IMR-90 (cell line): ENCODE measurements around the gene LONP2. TPM values are rescaled to one million over a fixed set of nuclear protein-coding genes. Genes with fewer than 3 reads are reported as not detected.
"Not testable (repeated sequence)": the region's sequence is repeated elsewhere in the genome, so short reads cannot be mapped to it uniquely, and the experiment has no call there.

Experiments used
- ATAC-seq: fragments of 200-7000 bp; cut with Tn5 transposase; 2 replicates; pipeline ENCODE4 v1.9.1; 2020; ENCODE audit warnings: low read depth, mild to moderate bottlenecking, moderate library complexity
- BruUV-seq: library from RNA; stranded (reverse); fragments of 400-500 nt; replicated peaks from 2 replicates; lab custom pipeline; 2021; lab: Mats Ljungman, UMichigan
- CTCF ChIA-PET: fragments of 300-600 bp; formaldehyde crosslinking; extraction: SDS; loops from one replicate; lab custom pipeline; 2021; ENCODE audit warnings: antibody characterized with exemption; lab: Yijun Ruan, JAX
- POLR2A ChIA-PET: fragments of 300-600 bp; sonication (Branson Sonifier 250); formaldehyde crosslinking; loops from one replicate; lab custom pipeline; 2022; ENCODE audit warnings: antibody characterized with exemption; ENCODE audit not compliant: unreplicated experiment; lab: Charles Lee
- DNase-seq: peaks from one replicate; pipeline ENCODE4 v3.0.0; 2013
- H2AFZ ChIP-seq: replicated peaks from 2 replicates; pipeline ENCODE3; 2013; ENCODE audit warnings: low read length, mild to moderate bottlenecking; ENCODE audit not compliant: poor library complexity
- H2AK5ac ChIP-seq: 2 replicates; pipeline ENCODE4 v1.6.1; 2013; ENCODE audit warnings: low read depth, low read length, inconsistent platforms
- H2AK9ac ChIP-seq: replicated peaks from 2 replicates; pipeline ENCODE3; 2013; ENCODE audit warnings: mild to moderate bottlenecking, low read depth, low read length, moderate library complexity; ENCODE audit not compliant: poor library complexity
- H2BK120ac ChIP-seq: 2 replicates; pipeline ENCODE4 v1.6.1; 2013; ENCODE audit warnings: low read depth, low read length, inconsistent platforms
- H2BK15ac ChIP-seq: 3 replicates; pipeline ENCODE4 v1.6.1; 2013; ENCODE audit warnings: low read depth, low read length, inconsistent platforms
- H2BK20ac ChIP-seq: 2 replicates; pipeline ENCODE4 v1.6.1; 2013; ENCODE audit warnings: low read depth, mild to moderate bottlenecking, inconsistent platforms, low read length, moderate library complexity
- H2BK5ac ChIP-seq: 2 replicates; pipeline ENCODE4 v1.6.1; 2013; ENCODE audit warnings: mild to moderate bottlenecking, low read depth, low read length, inconsistent platforms; ENCODE audit not compliant: poor library complexity, severe bottlenecking
- H3K14ac ChIP-seq: replicated peaks from 2 replicates; pipeline ENCODE4 v1.6.1; 2013; ENCODE audit warnings: low read depth, low read length, inconsistent platforms
- H3K18ac ChIP-seq: 2 replicates; pipeline ENCODE4 v1.6.1; 2013; ENCODE audit warnings: low read depth, low read length, control low read depth
- H3K23ac ChIP-seq: 2 replicates; pipeline ENCODE4 v1.6.1; 2013; ENCODE audit warnings: low read depth, low read length, inconsistent platforms
- H3K27ac ChIP-seq: 2 replicates; pipeline ENCODE4 v1.5.1; 2013; ENCODE audit warnings: mild to moderate bottlenecking, control low read depth, low read length; ENCODE audit not compliant: insufficient read depth
- H3K27me3 ChIP-seq: 2 replicates; pipeline ENCODE4 v1.6.1; 2013; ENCODE audit warnings: low read length; ENCODE audit not compliant: control insufficient read depth, insufficient read depth
- H3K36me3 ChIP-seq: 2 replicates; pipeline ENCODE4 v1.6.1; 2013; ENCODE audit warnings: low read length, mixed read lengths; ENCODE audit not compliant: control insufficient read depth, insufficient read depth
- H3K4ac ChIP-seq: 2 replicates; pipeline ENCODE4 v1.6.1; 2013; ENCODE audit warnings: low read depth, low read length, inconsistent platforms
- H3K4me1 ChIP-seq: 2 replicates; pipeline ENCODE4 v1.6.1; 2013; ENCODE audit warnings: low read length, mixed read lengths; ENCODE audit not compliant: control insufficient read depth, insufficient read depth
- H3K4me2 ChIP-seq: 2 replicates; pipeline ENCODE4 v1.6.1; 2013; ENCODE audit warnings: low read depth, mild to moderate bottlenecking, control low read depth, low read length, moderate library complexity
- H3K4me3 ChIP-seq: 2 replicates; pipeline ENCODE4 v1.5.1; 2013; ENCODE audit warnings: low read depth, mild to moderate bottlenecking, control low read depth, low read length, moderate library complexity; ENCODE audit not compliant: insufficient read depth
- H3K56ac ChIP-seq: 2 replicates; pipeline ENCODE4 v1.6.1; 2013; ENCODE audit warnings: low read length, inconsistent platforms; ENCODE audit not compliant: insufficient read depth; ENCODE audit errors: extremely low read depth
- H3K79me1 ChIP-seq, 2 experiments: 2 replicates each; pipeline ENCODE4 v1.6.1; 2013; ENCODE audit warnings: low read length in 2 of 2, inconsistent platforms in 1 of 2, low read depth in 1 of 2
- H3K9ac ChIP-seq: 2 replicates; pipeline ENCODE4 v1.6.1; 2013; ENCODE audit warnings: low read depth, low read length, control low read depth
- H3K9me1 ChIP-seq: 2 replicates; pipeline ENCODE4 v1.6.1; 2013; ENCODE audit warnings: low read length, inconsistent platforms; ENCODE audit not compliant: insufficient read depth
- H3K9me3 ChIP-seq: 2 replicates; pipeline ENCODE4 v1.6.1; 2013; ENCODE audit warnings: low read length; ENCODE audit not compliant: control insufficient read depth, insufficient read depth
- H4K20me1 ChIP-seq: 2 replicates; pipeline ENCODE4 v1.6.1; 2013; ENCODE audit warnings: low read length, inconsistent platforms; ENCODE audit not compliant: insufficient read depth
- H4K5ac ChIP-seq: 2 replicates; pipeline ENCODE4 v1.6.1; 2013; ENCODE audit warnings: mild to moderate bottlenecking, low read depth, low read length, control low read depth
- H4K8ac ChIP-seq, 2 experiments: 2 replicates each; pipeline ENCODE4 v1.6.1; 2013; ENCODE audit warnings: low read depth in 2 of 2, low read length in 2 of 2, control low read depth in 1 of 2, inconsistent platforms in 1 of 2
- H4K91ac ChIP-seq: 2 replicates; pipeline ENCODE4 v1.6.1; 2013; ENCODE audit warnings: low read depth, low read length, inconsistent platforms; ENCODE audit not compliant: insufficient read depth
- BHLHE40 ChIP-seq: fragments of 150-350 bp; IDR thresholded peaks from 2 replicates; pipeline ENCODE4 v1.6.1; 2016; ENCODE audit warnings: mild to moderate bottlenecking, low read depth, low read length
- CHD1 ChIP-seq: IDR thresholded peaks from 2 replicates; pipeline ENCODE4 v1.6.1; 2012; ENCODE audit warnings: low read depth, low read length, improper control_type of control experiment
- FOS ChIP-seq: fragments of 150-350 bp; IDR thresholded peaks from 2 replicates; pipeline ENCODE4 v1.6.1; 2016; ENCODE audit warnings: low read depth, low read length
- whole genome bisulfite sequencing, 2 experiments: methylation state at CpG; one replicate each; pipeline versions ENCODE4 v1.1.5 to v1.1.7; 2013; ENCODE audit warnings: missing lambda C conversion rate in 2 of 2; ENCODE audit not compliant: insufficient read length in 1 of 2; ENCODE audit errors: extremely low coverage in 2 of 2; 5-methylcytosine and 5-hydroxymethylcytosine counted together
- dilution Hi-C: fragments of 300-500 bp; cut with HindIII; formaldehyde crosslinking; loops from one replicate; pipeline ENCODE4 v1.14.3; 2018; ENCODE audit warnings: low sequenced_read_pairs; ENCODE audit not compliant: unreplicated experiment
- in situ Hi-C: fragments of 300-500 bp; cut with MboI; formaldehyde crosslinking; loops from 3 replicates; pipeline ENCODE4 v1.14.3; 2019; ENCODE audit warnings: low sequenced_read_pairs, inconsistent platforms, mixed read lengths
- intact Hi-C: fragments of 100-400 bp; cut with micrococcal nuclease; formaldehyde crosslinking; loops from 2 replicates; pipeline ENCODE4 v1.10.0; 2022
- polyA plus RNA-seq, 3 experiments: library from polyadenylated mRNA; depleted of rRNA; stranded (reverse); fragments of >200 nt; gene quantifications; 2 replicates each; pipeline ENCODE4 v1.2.3, GENCODE V29; 2012; ENCODE audit warnings: low replicate concordance in 1 of 3
- total RNA-seq: library from RNA; depleted of rRNA; stranded (reverse); fragments of >200 nt; gene quantifications from 2 replicates; pipeline ENCODE4 v1.2.3, GENCODE V29; 2012

Gene LONP2
- total and polyA plus RNA-seq, 2 of the 4 experiments (the other 2 are of a cell fraction): 31.5 to 90.9 TPM

DNA sequence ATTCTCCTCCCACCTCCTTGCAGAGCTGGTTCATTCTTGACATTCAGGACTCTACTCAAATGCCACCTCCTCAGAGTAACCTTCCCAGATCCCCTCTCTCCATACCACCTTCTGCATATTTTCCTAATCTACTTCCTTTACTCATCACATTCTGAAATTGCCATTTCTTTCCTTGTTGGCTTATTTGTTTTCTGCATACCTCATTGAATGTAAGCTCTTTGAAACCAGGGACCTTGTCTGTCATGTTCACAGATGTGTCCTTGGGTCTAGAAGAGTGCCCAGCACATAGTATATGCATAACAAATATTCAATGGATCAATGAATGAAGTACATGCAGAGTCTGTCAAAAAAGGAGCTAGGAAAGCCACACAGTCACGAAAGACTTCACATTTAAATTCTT, 7.8 kb upstream of the LONP2 start:
- Histone ChIP-seq H3K4me2 (no peak overlapping the region), H3K4ac (no peak overlapping the region), H3K36me3 (no peaks in the 10 kb centered on the region), H3K4me3 (no peak overlapping the region), H3K14ac (no peak overlapping the region), H3K79me1 (no peaks in the 10 kb centered on the region), H4K91ac (no peak overlapping the region), H3K56ac (no peak overlapping the region), H2AK9ac (no peak overlapping the region), H2AFZ (no peak overlapping the region), H3K23ac (no peak overlapping the region), H2AK5ac (no peak overlapping the region), H4K5ac (no peak overlapping the region), H2BK5ac (no peak overlapping the region), H4K8ac (no peak overlapping the region), H3K27me3 (no peaks in the 10 kb centered on the region; the same call in 1 of the 2 replicates), H2BK20ac (no peak overlapping the region), H3K9me1 (no peaks in the 10 kb centered on the region), H4K20me1 (no peaks in the 10 kb centered on the region), H3K9me3 (no peaks in the 10 kb centered on the region), H3K9ac (no peak overlapping the region), H2BK120ac (no peak overlapping the region), H3K18ac (no peak overlapping the region), H2BK15ac (no peak overlapping the region), H3K27ac (no peak overlapping the region), H3K4me1 (0 out of 2 replicates have a peak, but pooled peaks cover 1% of the 10 kb centered on the region)
- in situ Hi-C loops: loop anchor here (5.0 kb wide), 1 partner anchor 391 kb away; no protein-coding TSS in a partner anchor
- DNase-seq (no peak), ATAC-seq (no peak)
- intact Hi-C loops: no loop called here
- dilution Hi-C loops: no loop called here
- WGBS, 2 experiments: no CpG with 5 or more reads among the region's 1 CpG
- POLR2A ChIA-PET: no interaction called here
- no TSS peak for BruUV-seq
- no peak for TF ChIP-seq FOS
- TF ChIP-seq CHD1: no peak
- TF ChIP-seq BHLHE40: no peak
- CTCF ChIA-PET: interaction anchor here (0.6 to 2.6 kb wide), 2 partner anchors 387 to 606 kb away, joined by 3 to 7 read pairs; no protein-coding TSS in a partner anchor

DNA sequence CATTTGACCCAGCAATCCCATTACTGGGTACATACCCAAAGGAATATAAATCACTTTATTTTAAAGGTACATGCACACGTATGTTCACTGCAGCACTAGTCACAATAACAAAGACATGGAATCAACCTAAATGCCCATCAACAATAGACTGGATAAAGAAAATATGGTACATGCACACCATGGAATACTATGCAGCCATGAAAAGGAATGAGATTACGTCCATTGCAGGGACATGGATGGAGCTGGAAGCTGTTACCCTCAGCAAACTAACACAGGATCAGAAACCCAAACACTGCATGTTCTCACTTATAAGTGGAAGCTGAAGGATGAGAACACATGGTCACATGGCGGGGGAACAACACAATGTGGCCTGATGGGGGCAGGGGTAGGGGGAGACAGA, 4.0 kb upstream of the LONP2 start:
- CTCF ChIA-PET, ATAC-seq, H3K9me1 ChIP-seq, H3K27me3 ChIP-seq, H3K27ac ChIP-seq, H3K56ac ChIP-seq, H3K9me3 ChIP-seq, H4K5ac ChIP-seq, H3K4me2 ChIP-seq, H4K8ac ChIP-seq, DNase-seq, H2BK15ac ChIP-seq, H4K91ac ChIP-seq, H3K79me1 ChIP-seq, BruUV-seq, H2AFZ ChIP-seq, H3K23ac ChIP-seq, H3K36me3 ChIP-seq, H4K20me1 ChIP-seq, H2AK9ac ChIP-seq, H2AK5ac ChIP-seq, H3K4ac ChIP-seq, H3K4me1 ChIP-seq, H3K14ac ChIP-seq, POLR2A ChIA-PET, H3K9ac ChIP-seq, H2BK20ac ChIP-seq, H3K4me3 ChIP-seq, H2BK5ac ChIP-seq, H3K18ac ChIP-seq, dilution Hi-C loops, in situ Hi-C loops, H2BK120ac ChIP-seq: not testable (repeated sequence)
- intact Hi-C loops: loop anchor here (10.0 kb wide), 1 partner anchor 1095 kb away; the partner anchor contains the start of gene NETO2
- WGBS, 2 experiments: no CpG with 5 or more reads among the region's 3 CpGs
